NCI-H2029 (cell line): ENCODE data around the gene POLR1A.

Experiments
- DNase-seq: peaks from one replicate; lab custom pipeline; 2025; lab: John Stamatoyannopoulos, UW

Gene POLR1A

DNA sequence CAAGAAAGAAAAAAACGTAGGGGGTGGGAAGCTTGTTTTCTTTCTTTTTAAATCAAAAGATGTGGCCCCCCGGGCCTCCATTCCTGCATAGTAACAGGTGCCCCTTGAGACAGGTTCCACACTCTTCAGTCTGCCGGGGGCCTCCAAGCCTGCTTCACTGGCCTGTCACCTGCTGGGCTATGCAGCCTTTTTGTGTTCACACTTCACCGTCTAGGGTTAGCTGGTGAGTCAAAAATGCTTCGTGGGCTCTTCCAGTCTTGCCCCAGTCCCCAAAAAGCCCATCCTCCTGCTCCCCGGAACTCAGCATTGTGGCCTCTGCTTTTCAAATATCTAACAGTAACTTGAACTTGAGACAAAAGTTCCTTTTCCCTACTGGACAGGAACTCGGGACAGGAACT is 67.9 kb downstream of the POLR1A start:
- DNase-seq, result no peak

- DNase-seq, result peak; percentile 38
Observed at GRCh38 chr2:86037141-86037794, 68.4 kb downstream of the POLR1A start.

GRCh38 chr2:86036669-86037138 is 69.0 kb downstream of the POLR1A start:
- DNase-seq, result no peak

GRCh38 chr2:86035883-86036668 is 69.6 kb downstream of the POLR1A start:
- peak; percentile 63 for DNase-seq

DNA sequence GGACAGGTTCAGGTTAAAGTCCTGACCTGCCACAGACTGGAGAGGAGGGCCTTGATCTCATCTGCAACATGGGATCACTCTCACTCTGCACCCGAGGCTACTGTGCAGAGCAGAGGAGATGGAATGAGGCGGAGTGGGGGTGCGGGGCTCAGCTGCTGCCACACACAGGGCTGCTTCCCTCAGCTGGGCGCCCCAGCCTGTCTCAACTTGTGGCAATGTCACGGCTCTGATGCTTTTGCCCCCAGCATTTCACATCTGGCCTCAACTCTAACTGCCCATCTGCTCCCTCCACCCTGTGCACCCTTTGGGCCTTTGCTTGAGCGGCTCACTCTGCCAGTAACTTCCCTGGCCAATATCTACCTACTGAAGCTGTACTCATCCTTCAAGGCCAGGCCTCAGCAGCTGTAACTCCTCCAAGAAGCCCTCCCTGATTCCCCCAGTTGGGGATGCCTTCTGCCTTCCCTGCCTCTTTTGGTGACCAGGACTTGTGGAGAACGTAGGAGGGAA is 70.3 kb downstream of the POLR1A start:
- no peak for DNase-seq

DNA sequence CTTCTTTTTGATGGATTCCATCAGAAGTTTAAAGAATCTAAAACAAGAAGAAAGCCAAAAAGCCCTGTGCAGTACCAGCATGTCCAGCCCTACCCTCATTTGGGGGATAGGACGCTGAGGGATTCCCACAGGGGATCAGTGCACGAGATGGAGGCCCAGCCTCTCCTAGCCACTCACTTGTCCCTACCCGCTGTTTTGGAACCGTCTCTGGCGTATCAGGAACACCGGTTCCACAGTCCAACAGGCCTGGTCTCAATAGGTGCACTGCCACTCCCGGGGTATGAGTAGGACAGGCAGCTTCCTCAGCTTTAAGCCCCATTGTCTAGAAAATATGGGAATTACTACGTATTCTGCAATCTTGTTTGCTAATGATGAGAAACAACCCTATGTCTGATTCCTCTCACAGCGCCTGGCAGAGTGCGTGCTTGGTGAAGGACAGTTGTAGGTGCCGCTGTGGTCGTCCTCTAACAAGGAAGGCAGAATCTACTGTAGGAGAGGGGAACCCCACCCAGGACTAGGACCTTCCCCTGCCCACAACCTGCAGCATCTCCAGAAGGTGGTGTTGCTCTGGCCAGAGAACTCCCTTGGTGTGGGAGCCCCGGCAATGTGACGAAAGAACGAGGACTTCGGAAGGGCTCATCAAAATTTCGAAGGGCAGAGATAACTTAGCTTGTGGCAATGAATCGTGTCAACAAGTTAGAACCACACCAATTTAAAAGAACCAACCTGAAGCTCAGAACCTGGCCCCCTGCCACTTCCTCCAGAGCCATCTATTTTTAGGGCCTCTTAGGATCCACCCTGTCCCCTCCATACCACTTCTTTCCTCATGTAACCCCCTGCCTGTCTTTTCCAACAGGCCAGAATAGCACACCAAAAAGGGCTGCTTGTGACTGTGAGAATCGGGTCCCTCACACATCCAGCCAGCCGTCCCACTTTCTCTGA is 71.7 kb downstream of the POLR1A start:
- DNase-seq, result no peak

DNA sequence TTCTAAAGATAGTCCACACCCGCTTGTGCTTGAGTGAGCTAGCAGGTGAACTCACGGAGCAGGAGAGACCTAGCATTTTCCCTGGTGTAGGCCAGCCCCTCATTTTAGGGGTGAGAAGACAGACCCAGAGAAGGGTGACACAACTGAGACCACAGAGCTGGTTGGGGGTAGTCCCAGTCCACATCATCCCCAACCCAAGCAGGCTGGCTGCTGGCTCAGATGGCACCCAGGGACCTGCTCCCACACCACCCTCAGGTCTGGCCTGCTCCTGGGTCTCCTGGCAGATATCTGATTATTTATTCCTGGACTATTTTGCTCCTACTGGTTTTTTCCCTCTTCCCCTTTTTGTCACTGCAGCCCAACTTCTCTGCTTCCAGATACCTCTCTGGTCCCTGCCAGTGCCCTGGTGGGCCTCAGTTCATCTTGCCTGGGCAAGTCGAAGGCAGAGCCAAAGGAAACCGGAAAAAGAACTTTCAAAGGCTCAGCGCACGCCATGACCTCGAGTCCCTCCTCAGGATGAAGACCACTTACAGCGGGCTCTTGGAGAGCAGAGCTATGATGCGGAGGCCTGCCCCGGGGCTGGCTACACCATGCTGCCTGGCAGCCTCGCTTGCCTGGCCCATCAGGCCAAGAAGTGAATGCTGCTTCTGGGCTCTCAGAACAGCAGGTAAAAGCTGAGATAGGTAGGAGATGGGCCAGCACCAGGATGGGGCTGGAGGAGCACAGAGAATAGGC is 72.7 kb downstream of the POLR1A start:
- DNase-seq, result no peak

DNA sequence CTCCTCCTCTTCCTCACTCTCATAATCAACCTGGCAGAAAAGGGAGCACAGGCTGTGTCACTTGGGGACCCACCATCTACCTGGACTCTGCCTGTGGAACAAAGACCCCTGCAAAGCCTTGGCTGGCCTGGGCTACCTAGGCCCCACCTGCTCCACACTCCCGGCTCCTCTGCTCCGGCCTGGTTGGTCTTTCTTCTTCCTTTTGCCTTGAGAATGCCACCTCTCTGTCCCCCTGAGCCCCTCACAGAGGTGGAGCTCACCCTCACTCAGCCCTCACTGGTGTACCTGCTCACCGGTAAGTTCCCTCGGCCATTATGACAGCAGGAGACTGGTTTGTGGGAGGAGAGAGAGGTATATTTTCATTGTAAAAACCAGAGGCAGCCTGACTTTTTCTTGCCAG is 74.1 kb downstream of the POLR1A start:
- DNase-seq, result no peak

DNA sequence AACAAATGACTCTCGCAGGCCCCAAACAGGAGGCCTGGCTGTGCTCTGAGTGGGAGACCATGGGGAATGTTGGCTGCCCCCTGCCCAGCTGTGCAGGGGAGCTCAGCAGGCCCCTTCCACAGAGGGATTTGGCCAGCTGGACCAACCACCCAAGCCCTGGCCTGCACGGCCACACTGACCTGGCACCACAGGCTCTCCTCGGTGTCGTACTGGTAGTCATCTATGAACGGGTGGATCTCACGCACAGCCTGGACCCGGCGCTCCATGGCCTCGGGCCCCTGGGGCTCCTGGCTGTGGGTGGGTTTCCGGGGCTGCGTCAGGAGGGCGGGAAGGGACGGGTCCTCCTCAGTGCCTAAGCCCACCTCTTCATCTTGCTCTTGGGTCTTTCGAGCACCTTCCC is 74.5 kb downstream of the POLR1A start:
- DNase-seq, result no peak

GRCh38 chr2:86029873-86030272 is 75.8 kb downstream of the POLR1A start:
- DNase-seq, result no peak

- no peak for DNase-seq
Observed at GRCh38 chr2:86028766-86029381, 76.8 kb downstream of the POLR1A start.

- no peak for DNase-seq
Observed at GRCh38 chr2:86027922-86028765, 77.5 kb downstream of the POLR1A start.

- DNase-seq, result no peak
Observed at GRCh38 chr2:86027196-86027921, 78.3 kb downstream of the POLR1A start.

DNA sequence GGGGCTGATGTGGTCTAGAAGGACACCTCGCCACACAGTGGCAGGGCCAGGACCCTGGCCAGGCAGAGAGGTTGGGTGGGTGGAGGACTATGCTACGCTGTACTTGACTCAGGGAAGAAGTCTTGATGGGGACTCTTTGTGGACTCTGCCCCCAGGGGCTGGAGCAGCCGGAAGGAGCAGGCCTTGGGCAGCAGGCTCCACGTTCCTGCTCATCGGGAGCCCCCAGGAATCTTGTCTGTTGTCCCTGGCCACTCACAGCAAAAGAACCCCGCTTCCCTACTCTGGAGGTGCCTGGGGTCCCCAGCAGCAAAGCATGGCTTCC is 79.0 kb downstream of the POLR1A start:
- no peak for DNase-seq

DNA sequence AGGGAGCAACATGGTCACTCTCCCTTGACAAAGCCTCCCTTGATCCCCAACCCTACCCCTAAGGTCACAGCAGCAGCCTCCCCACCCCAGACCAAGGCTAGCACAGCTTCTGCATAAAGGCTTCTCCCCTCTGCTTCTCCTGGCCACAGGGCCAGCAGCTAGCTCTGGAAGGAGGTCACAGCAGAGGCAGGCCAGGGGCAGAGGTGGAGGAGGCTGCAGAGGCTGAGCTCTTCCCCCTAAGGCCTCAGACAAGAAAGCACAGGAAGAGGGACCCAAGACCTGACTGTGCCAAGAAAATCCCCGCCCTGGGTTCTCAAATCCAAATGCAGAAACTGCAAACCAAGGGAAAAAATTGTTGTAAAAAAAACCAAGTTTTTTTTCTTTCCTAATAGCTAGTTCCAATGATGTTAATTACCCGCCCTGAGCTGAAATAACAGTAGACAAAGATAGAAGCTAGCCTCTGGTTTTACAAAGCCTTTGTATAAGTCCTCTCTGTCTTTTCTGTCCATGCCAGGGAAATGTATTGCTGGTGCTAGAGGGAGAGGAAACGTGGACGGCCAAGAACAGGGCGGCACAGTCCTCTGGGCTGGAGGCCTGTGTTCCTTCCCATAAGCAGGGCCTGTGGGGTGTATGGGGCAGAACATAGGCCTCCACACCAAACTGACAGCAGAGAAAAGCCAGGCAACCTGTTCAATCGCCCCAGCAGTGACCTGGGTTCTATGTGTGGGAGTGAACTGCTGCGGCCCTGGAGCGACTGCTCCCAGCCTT is 79.5 kb downstream of the POLR1A start:
- DNase-seq, result no peak

- no peak for DNase-seq
Observed at GRCh38 chr2:86025229-86025820, 80.4 kb downstream of the POLR1A start.

DNA sequence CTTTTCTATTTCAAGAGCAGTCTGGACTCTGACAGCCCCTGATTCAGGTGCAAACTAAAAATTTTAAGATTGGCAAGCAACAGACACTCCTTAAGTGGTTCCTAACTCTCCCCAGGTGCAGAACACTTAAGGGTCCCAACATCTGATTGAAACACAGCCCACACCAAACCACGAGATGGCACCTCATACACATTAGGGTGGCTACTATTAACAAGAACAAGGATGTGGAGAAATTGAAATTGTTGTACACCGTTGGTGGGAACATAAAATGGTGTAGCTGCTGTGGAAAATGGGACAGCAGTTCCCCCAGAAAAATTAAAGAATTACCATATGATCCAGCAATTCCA is 82.3 kb downstream of the POLR1A start:
- DNase-seq, result no peak

- DNase-seq, result no peak
Observed at GRCh38 chr2:86022661-86023365, 82.9 kb downstream of the POLR1A start.
